GM12872 (cell line): Measurements from ENCODE around the gene SPTB.

Experiments used
- CTCF ChIP-seq: IDR thresholded peaks from 3 replicates; pipeline ENCODE4 v1.5.1; 2011; ENCODE audit warnings: low read depth, mild to moderate bottlenecking, low read length, moderate library complexity; ENCODE audit not compliant: insufficient read depth

SPTB gene

GRCh38 chr14:64857979-64858744 is 21.5 kb downstream of the SPTB start:
- TF ChIP-seq CTCF: no peak

- no peak for TF ChIP-seq CTCF
These were observed 22.9 kb downstream of the SPTB start for GRCh38 chr14:64856529-64857445.

- TF ChIP-seq CTCF: no peak
These were observed 23.8 kb downstream of the SPTB start for GRCh38 chr14:64855721-64856528.

- no peak for TF ChIP-seq CTCF
These were observed 29.2 kb downstream of the SPTB start for GRCh38 chr14:64850369-64851137.

- no peak for TF ChIP-seq CTCF
These were observed 29.8 kb downstream of the SPTB start for GRCh38 chr14:64849940-64850339.

GRCh38 chr14:64848239-64848638 is 31.5 kb downstream of the SPTB start:
- TF ChIP-seq CTCF: no peak

GRCh38 chr14:64846319-64846718 is 33.4 kb downstream of the SPTB start:
- TF ChIP-seq CTCF: no peak
